HuH-7 (cell line): ENCODE measurements around the gene DISC1.
"Not testable (repeated sequence)": the region's sequence is repeated elsewhere in the genome, so short reads cannot be mapped to it uniquely, and the experiment has no call there.

Experiments used
- DNase-seq: peaks from one replicate; pipeline ENCODE4 v3.0.0; 2011; ENCODE audit warnings: low spot score

Gene DISC1

GRCh38 chr1:231959225-231959884, 332.8 kb downstream of the DISC1 start:
- DNase-seq, result no peak

DNA sequence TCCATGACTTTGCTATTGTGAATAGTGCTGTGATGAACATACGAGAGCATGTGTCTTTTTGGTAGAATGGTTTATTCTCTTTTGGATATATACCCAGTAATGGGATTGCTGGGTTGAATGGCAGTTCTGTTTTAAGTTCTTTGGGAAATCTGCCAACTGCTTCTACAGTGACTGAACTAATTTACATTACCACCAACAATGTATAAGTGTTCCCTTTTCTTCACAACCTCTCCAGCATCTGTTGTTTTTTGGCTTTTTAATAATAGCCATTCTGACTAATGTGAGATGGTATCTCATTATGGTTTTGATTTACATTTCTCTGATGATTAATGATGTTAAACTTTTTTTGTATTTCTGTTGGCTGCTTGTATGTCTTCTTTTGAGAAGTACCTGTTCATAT, 335.2 kb downstream of the DISC1 start:
- DNase-seq, result not testable (repeated sequence)

DNA sequence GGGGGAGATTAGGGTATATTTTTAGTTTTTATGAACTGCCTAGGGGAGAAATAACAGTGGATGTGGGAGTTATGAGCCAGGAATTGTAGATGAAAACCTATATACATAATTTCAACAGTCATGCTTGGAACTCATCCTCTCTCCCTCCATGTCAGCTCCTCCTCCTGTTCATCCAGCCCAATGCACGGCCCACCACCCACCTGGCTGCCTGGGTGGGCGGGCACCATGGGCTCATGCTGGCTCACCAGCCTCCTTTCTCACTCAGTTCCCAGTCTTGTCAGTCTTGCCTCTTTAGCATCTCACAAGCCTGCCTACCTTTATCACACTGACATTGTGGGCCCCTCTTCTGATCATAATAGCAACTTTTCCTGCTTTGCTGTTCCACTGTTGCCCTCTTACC, 336.0 kb downstream of the DISC1 start:
- no peak for DNase-seq

- no peak for DNase-seq
Measured at GRCh38 chr1:231964241-231964640, 337.7 kb downstream of the DISC1 start.

DNA sequence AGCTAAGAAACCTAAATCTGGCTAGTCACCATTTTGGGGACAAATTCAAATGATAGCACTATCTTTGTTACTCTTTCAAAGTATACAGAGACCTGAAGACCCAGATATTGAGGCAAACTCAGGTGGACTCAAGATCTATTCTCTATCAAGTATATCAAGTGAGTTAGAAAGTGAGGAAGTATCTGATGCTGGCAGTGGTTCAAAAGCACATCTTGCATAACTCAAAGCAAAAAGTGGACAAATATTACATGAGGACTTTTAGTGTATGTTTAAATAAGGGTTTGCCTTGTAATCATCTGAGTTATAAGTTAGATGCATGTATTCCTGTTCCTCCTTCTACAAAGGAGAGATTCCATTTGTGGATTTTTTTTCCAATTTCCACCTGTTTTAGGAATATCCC, 338.4 kb downstream of the DISC1 start:
- DNase-seq, result no peak

GRCh38 chr1:231965615-231966014, 339.0 kb downstream of the DISC1 start:
- DNase-seq, result no peak

DNA sequence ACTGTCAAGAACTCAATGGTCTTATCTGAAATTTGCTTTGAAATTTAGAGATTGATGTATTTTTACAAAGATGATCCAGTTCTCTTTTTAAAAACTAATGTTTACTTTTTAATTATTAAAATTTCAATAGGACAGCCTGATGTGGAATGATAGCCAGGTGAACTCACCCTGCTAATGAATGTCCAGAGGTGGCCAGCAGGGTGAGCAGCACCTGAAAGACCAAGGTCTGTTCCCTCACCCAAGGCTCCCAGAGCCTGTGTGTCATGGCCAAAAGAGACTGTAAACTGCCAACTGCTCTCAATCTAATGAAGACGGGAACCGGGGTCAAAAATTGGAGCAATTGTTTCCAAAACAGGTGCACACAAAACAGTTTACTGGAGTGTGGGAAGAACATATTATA, 340.4 kb downstream of the DISC1 start:
- peak; percentile 20 for DNase-seq

- DNase-seq, result no peak
Measured at GRCh38 chr1:231969076-231969475, 342.5 kb downstream of the DISC1 start.

GRCh38 chr1:231969761-231970160, 343.2 kb downstream of the DISC1 start:
- not testable (repeated sequence) for DNase-seq

- no peak for DNase-seq
Measured at GRCh38 chr1:231970684-231971083, 344.1 kb downstream of the DISC1 start.

DNA sequence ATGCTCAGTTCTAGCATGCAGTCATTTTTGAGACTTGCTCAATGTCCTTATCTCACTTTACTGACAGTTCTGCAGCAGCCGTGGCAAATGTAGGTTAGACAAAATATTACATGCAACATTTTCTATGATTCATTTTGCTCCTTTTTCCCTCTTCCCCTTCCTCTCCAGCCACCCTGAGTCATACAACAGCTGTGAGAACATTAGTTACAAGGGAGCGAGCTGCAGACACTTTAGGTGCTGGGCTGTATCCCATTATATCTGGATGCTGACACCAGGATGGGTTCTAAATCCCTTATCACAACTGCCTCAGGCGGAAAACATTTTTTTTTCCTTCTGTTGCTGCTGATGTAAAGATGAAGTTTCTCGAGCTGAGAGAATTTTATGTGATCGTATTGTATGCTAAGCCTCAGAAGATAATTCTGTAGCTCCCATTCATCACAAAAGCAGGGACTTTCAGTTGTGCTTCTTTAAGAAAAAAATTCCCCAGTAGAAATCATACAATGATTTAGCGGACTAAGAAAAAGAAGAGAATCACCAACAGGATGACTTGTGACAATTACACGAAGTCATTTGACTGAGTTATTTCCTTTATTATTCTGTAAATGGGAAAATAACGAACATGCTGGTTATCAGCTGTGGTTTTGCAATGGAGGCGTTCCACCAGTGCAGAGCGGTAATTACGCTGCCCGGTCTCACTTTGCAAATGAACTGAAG, 345.0 kb downstream of the DISC1 start:
- DNase-seq, result no peak

DNA sequence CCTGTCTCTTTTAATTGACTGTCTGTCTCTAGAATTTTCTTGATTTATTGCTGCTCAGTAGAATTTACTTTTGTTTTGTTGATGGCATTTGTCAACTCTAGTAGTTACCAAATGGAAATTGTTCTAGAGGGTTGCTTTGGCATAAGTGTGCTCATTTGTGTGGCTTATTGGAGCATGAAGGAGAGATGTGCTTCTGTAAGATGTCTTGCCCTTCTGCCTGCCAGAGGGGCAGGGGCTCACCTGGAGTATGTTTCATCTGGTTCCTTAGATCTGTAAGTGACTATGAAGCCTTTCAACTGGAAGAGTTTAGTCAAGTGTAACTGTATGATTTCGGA, 345.5 kb downstream of the DISC1 start:
- DNase-seq, result no peak

- no peak for DNase-seq
Measured at GRCh38 chr1:231973830-231974229, 347.2 kb downstream of the DISC1 start.

DNA sequence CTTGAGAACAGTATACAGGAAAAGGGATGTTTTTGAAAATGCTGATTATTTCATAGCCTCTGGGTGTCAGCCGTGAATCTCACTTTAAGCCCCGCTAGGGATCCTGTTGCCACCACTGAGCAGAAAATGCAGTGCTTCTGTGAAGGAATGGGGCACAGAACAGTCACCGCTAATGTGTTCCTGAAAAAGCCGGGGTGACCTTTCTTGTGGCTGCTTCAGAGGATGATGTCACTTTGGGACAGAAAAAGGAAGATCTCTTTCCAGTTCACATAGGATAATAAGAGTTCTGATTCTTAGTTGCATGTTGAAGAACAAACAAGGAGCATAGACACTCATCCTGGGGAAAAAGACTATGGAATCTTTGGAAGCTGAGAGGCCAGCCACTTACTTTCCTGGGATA, 349.6 kb downstream of the DISC1 start:
- no peak for DNase-seq

DNA sequence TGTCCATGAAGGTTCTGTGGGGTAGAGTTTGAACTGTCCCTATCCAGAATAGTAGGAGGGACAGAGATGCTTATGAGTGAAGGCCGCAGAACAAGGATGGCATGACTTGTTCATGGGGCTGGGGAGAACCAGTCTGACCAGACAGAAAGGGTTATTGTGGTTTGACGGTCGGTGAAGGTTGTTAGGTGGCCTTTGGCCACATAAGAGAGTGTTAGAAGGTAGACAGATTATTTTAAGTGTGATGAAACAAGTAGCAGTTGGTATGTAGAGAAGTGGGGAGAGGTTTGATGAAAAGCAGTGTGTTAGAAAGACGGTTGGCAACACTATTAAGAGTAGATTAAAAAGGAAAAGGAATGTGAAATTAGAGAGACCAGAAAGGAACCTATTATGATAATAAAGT, 355.1 kb downstream of the DISC1 start:
- no peak for DNase-seq

DNA sequence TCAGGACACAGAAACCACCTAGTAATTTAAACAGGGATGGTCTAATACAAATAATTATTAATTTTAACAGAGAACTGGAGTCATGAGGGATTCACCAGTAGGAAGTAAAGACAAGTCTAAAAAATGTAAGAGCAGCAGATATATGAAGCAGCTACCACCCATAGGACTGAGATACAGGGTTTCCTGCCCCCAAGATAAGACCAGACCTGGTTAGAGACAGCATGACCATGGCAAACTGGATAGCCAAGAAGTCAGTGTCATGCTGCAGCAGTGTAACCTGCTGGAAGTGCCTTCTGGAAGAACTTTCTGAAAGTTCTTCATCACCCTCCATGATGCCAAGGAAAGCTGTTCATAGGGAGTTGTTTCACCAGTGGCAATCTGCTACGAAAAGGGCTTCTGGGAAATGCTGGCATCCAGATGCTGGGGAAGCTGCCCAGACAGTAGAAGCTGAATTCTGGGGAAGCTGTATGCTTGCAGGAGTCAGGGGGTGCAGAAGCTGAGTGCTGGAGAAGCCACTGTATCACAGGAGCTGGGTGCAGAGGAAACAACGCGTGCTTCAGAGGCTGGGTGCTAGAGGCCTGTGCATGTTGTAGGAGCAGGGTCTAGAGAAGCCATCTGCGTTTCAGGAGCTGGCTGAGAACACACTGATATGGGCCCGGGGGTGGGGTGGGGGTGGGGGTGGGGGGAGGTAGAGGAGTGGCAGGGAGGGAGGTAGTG, 356.4 kb downstream of the DISC1 start:
- no peak for DNase-seq

GRCh38 chr1:231983588-231984193, 357.1 kb downstream of the DISC1 start:
- no peak for DNase-seq

- no peak for DNase-seq
Measured at GRCh38 chr1:231985296-231986023, 358.9 kb downstream of the DISC1 start.

- DNase-seq, result peak; percentile 18
Measured at GRCh38 chr1:231986631-231987336, 360.2 kb downstream of the DISC1 start.

DNA sequence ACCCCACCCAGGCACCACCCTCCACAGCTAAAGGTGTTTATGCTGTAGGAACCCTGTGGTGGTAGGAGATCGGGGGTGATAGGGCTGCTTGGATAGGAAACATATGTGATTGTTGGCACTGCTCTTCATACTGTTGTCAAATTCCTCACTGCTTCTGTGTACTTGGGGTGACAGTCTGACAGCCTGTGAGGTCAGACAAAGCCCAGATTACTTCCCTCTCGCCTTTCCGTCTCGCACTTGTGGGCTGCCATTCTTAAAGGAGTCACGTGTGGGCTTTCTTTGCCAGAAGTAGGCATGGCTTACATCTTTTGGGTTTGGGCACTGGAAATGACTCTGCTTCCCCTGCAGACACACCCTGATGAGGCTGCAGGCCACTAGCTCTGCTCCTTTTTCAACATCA, 363.8 kb downstream of the DISC1 start:
- no peak for DNase-seq

GRCh38 chr1:231991231-231991630, 364.6 kb downstream of the DISC1 start:
- no peak for DNase-seq
